ENCODE results near the gene LRP2.
"Not testable (repeated sequence)": the region's sequence is repeated elsewhere in the genome, so short reads cannot be mapped to it uniquely, and the experiment has no call there.

The LRP2 gene

GRCh38 chr2:169315357-169315756 is 47.0 kb downstream of the LRP2 start:
- no peaks in the 10 kb centered on the region for H3K27me3 ChIP-seq (ENCODE audit: insufficient read depth, low read length, poor library complexity)
- DNase-seq (no peak), ATAC-seq (ENCODE audit: insufficient read depth, low read depth) (no peak)
- H3K9ac ChIP-seq (ENCODE audit: low read depth, low read length) = no peak overlapping the region
- no peaks in the 10 kb centered on the region for H3K4me1 ChIP-seq (ENCODE audit: insufficient read depth, low read length)
- no peak overlapping the region for H3K4me3 ChIP-seq (ENCODE audit: low read depth in 1 of 2, low read length in 2 of 2)
- TF ChIP-seq CTCF (IDR thresholded peaks at IDR 0.05; ENCODE audit: borderline replicate concordance, extremely low read depth, low read length, poor library complexity, severe bottlenecking) = no peak
- no peak for TF ChIP-seq EZH2 (IDR thresholded peaks at IDR 0.05; ENCODE audit: borderline replicate concordance, low read depth, low read length, severe bottlenecking)
- H3K79me2 ChIP-seq (ENCODE audit: insufficient read depth, low read length) = no peaks in the 10 kb centered on the region
- H2AFZ ChIP-seq (ENCODE audit: low read depth, low read length) = no peak overlapping the region
- H3K9me3 ChIP-seq (ENCODE audit: insufficient read depth, low read length, severe bottlenecking) = no peaks in the 10 kb centered on the region
- H4K20me1 ChIP-seq (ENCODE audit: insufficient read depth, low read length) = no peaks in the 10 kb centered on the region
- no peaks in the 10 kb centered on the region for H3K36me3 ChIP-seq (ENCODE audit: insufficient read depth, low read length)
- H3K27ac ChIP-seq (ENCODE audit: low read length) = no peak overlapping the region
- H3K4me2 ChIP-seq (ENCODE audit: insufficient read depth, low read length) = no peak overlapping the region

GRCh38 chr2:169308349-169308748 is 54.0 kb downstream of the LRP2 start:
- H3K36me3 ChIP-seq (ENCODE audit: insufficient read depth, low read length); H3K79me2 ChIP-seq (ENCODE audit: insufficient read depth, low read length); DNase-seq; H3K27ac ChIP-seq (ENCODE audit: low read length); H3K9me3 ChIP-seq (ENCODE audit: insufficient read depth, low read length, severe bottlenecking); H3K4me2 ChIP-seq (ENCODE audit: insufficient read depth, low read length); ATAC-seq (ENCODE audit: insufficient read depth, low read depth); H3K4me1 ChIP-seq (ENCODE audit: insufficient read depth, low read length); H2AFZ ChIP-seq (ENCODE audit: low read depth, low read length); H3K4me3 ChIP-seq (ENCODE audit: low read depth in 1 of 2, low read length in 2 of 2); H4K20me1 ChIP-seq (ENCODE audit: insufficient read depth, low read length); H3K27me3 ChIP-seq (ENCODE audit: insufficient read depth, low read length, poor library complexity); H3K9ac ChIP-seq (ENCODE audit: low read depth, low read length): not testable (repeated sequence)

GRCh38 chr2:169304689-169305088 is 57.6 kb downstream of the LRP2 start:
- H3K4me3 ChIP-seq (ENCODE audit: low read depth in 1 of 2, low read length in 2 of 2); H3K27ac ChIP-seq (ENCODE audit: low read length); DNase-seq; H2AFZ ChIP-seq (ENCODE audit: low read depth, low read length); H3K4me1 ChIP-seq (ENCODE audit: insufficient read depth, low read length); H4K20me1 ChIP-seq (ENCODE audit: insufficient read depth, low read length); H3K27me3 ChIP-seq (ENCODE audit: insufficient read depth, low read length, poor library complexity); ATAC-seq (ENCODE audit: insufficient read depth, low read depth); H3K4me2 ChIP-seq (ENCODE audit: insufficient read depth, low read length); H3K9ac ChIP-seq (ENCODE audit: low read depth, low read length); H3K9me3 ChIP-seq (ENCODE audit: insufficient read depth, low read length, severe bottlenecking); H3K79me2 ChIP-seq (ENCODE audit: insufficient read depth, low read length); H3K36me3 ChIP-seq (ENCODE audit: insufficient read depth, low read length): not testable (repeated sequence)

- no peak overlapping the region for H2AFZ ChIP-seq (ENCODE audit: low read depth, low read length)
- no peaks in the 10 kb centered on the region for H4K20me1 ChIP-seq (ENCODE audit: insufficient read depth, low read length)
- no peak overlapping the region for H3K4me2 ChIP-seq (ENCODE audit: insufficient read depth, low read length)
- peaks cover 12% of the 10 kb centered on the region for H3K27me3 ChIP-seq (ENCODE audit: insufficient read depth, low read length, poor library complexity)
- no peaks in the 10 kb centered on the region for H3K79me2 ChIP-seq (ENCODE audit: insufficient read depth, low read length)
- DNase-seq = no peak
- no peaks in the 10 kb centered on the region for H3K4me1 ChIP-seq (ENCODE audit: insufficient read depth, low read length)
- no peak overlapping the region for H3K27ac ChIP-seq (ENCODE audit: low read length)
- H3K4me3 ChIP-seq (ENCODE audit: low read depth in 1 of 2, low read length in 2 of 2) = no peak overlapping the region
- no peaks in the 10 kb centered on the region for H3K36me3 ChIP-seq (ENCODE audit: insufficient read depth, low read length)
- H3K9me3 ChIP-seq (ENCODE audit: insufficient read depth, low read length, severe bottlenecking) = no peaks in the 10 kb centered on the region
- no peak overlapping the region for H3K9ac ChIP-seq (ENCODE audit: low read depth, low read length)
- TF ChIP-seq CTCF (IDR thresholded peaks at IDR 0.05; ENCODE audit: borderline replicate concordance, extremely low read depth, low read length, poor library complexity, severe bottlenecking) (no peak), EZH2 (IDR thresholded peaks at IDR 0.05; ENCODE audit: borderline replicate concordance, low read depth, low read length, severe bottlenecking) (no peak)
- no peak for ATAC-seq (ENCODE audit: insufficient read depth, low read depth)
Observed at GRCh38 chr2:169303579-169304305, 58.6 kb downstream of the LRP2 start.

Measured in DND-41 (cell line).